ENCODE data around the gene MED27. TPM values are rescaled to one million over a fixed set of nuclear protein-coding genes. Genes with fewer than 3 reads are reported as not detected.

Gene MED27
- total and polyA plus RNA-seq, 10 of the 15 experiments (the other 5 are each of a cell fraction or from before 2014, with no cell fraction given) = 20.3 to 50.3 (median 35.5) TPM

GRCh38 chr9:131959887-131960286, 119.8 kb downstream of the MED27 start:
- no peak overlapping the region for H3K4me2 ChIP-seq (ENCODE audit: control insufficient read depth, insufficient read depth)
- H3K9me3 ChIP-seq (replicated peaks; ENCODE audit: control insufficient read depth, insufficient read depth, low read length) = no peaks in the 10 kb centered on the region
- FAIRE-seq (no peak), DNase-seq (ENCODE audit: low read depth, low spot score) (no peak), ATAC-seq (no peak)
- no peak overlapping the region for H3K4me3 ChIP-seq
- no peaks in the 10 kb centered on the region for H4K20me1 ChIP-seq (ENCODE audit: control insufficient read depth, insufficient read depth)
- no peaks in the 10 kb centered on the region for H3K79me2 ChIP-seq (ENCODE audit: control insufficient read depth, insufficient read depth, low read length)
- no peaks in the 10 kb centered on the region for H3K36me3 ChIP-seq (ENCODE audit: control insufficient read depth in 2 of 2, insufficient read depth in 2 of 2, low read length in 1 of 2)
- intact Hi-C loops (cut with micrococcal nuclease; ENCODE audit: unreplicated experiment) = no loop called here
- no TSS peak for BruUV-seq (replicated peaks)
- H3K27ac ChIP-seq (ENCODE audit: control insufficient read depth, insufficient read depth) = no peak overlapping the region
- ChIA-PET SMC1A (ENCODE audit: uncharacterized antibody, unreplicated experiment) (no interaction called here), CTCF (no interaction called here), RAD21 (ENCODE audit: unreplicated experiment) (no interaction called here), POLR2A (no interaction called here)
- in situ Hi-C loops (cut with MboI) = no loop called here
- H3K4me1 ChIP-seq (ENCODE audit: control insufficient read depth, insufficient read depth, low read length) = no peaks in the 10 kb centered on the region
- TF ChIP-seq CHD1 (IDR thresholded peaks at IDR 0.05; ENCODE audit: low read depth, low read length) = no peak
- TF ChIP-seq WRNIP1 (IDR thresholded peaks at IDR 0.05; ENCODE audit: borderline replicate concordance, low read depth, low read length) = no peak
- TF ChIP-seq MYB (IDR thresholded peaks at IDR 0.05; ENCODE audit: borderline replicate concordance, low read depth, low read length) = no peak
- TF ChIP-seq SIN3A (IDR thresholded peaks at IDR 0.05; ENCODE audit: low read depth, low read length) = no peak
- TF ChIP-seq TBL1XR1 (IDR thresholded peaks at IDR 0.05; ENCODE audit: low read depth, low read length) = no peak
- TF ChIP-seq SMAD1 (IDR thresholded peaks at IDR 0.05; ENCODE audit: low read depth, partially characterized antibody) = no peak
- TF ChIP-seq IRF3 (IDR thresholded peaks at IDR 0.05) = no peak
- TF ChIP-seq EP300 (IDR thresholded peaks at IDR 0.05; ENCODE audit: borderline replicate concordance in 1 of 2, control insufficient read depth in 1 of 2, low read depth in 2 of 2, low read length in 2 of 2) = no peak
- no peak for TF ChIP-seq HCFC1 (IDR thresholded peaks at IDR 0.05; ENCODE audit: low read length)
- TF ChIP-seq STAT3 (IDR thresholded peaks at IDR 0.05; ENCODE audit: low read depth, low read length) = no peak
- no peak for TF ChIP-seq SREBF2 (IDR thresholded peaks at IDR 0.05; ENCODE audit: low read length)
- no peak for TF ChIP-seq IRF4 (IDR thresholded peaks at IDR 0.05; ENCODE audit: low read depth, low read length)
- no peaks in the 10 kb centered on the region for H3K27me3 ChIP-seq (replicated peaks in 1 of 2; ENCODE audit: control insufficient read depth in 2 of 2, insufficient read depth in 2 of 2, low read length in 1 of 2)
- H2AFZ ChIP-seq (ENCODE audit: control insufficient read depth, low read depth, low read length) = no peak overlapping the region
- H3K9ac ChIP-seq (ENCODE audit: control insufficient read depth, insufficient read depth, low read length) = no peak overlapping the region
- WGBS (ENCODE audit: insufficient coverage, insufficient replicate concordance, low lambda C conversion rate, missing lambda C conversion rate) = 75% methylated on average over 2 of the region's 2 CpGs
